ENCODE data around the gene ASIC3.

Gene ASIC3

GRCh38 chr7:151074817-151075661 lies 26.7 kb downstream of the ASIC3 start:
- no peak for DNase-seq

GRCh38 chr7:151075662-151075971 lies 27.3 kb downstream of the ASIC3 start:
- no peak for DNase-seq

- DNase-seq, result no peak
Observed at GRCh38 chr7:151075978-151076426, 27.7 kb downstream of the ASIC3 start.

GRCh38 chr7:151076863-151077704 lies 28.8 kb downstream of the ASIC3 start:
- DNase-seq, result peak in 1 of 3 experiments; percentile 24

GRCh38 chr7:151077705-151078232 lies 29.4 kb downstream of the ASIC3 start:
- DNase-seq, result no peak

GRCh38 chr7:151078233-151079040 lies 30.1 kb downstream of the ASIC3 start:
- DNase-seq, result no peak

- no peak for DNase-seq
Observed at GRCh38 chr7:151079199-151079910, 31.0 kb downstream of the ASIC3 start.

- peak in 2 of 3 experiments; percentile 32 to 66 for DNase-seq
Observed at GRCh38 chr7:151080067-151080521, 31.8 kb downstream of the ASIC3 start.

- DNase-seq, result peak; percentile 95 to 97 (median 96)
Observed at GRCh38 chr7:151080522-151081169, 32.3 kb downstream of the ASIC3 start, which contains the start of gene FASTK. FASTK (minus strand) TSS chr7:151080809; CDS start chr7:151080766, 43 bp downstream.

- DNase-seq, result peak in 2 of 3 experiments; percentile 45 to 54
Observed at GRCh38 chr7:151081170-151082101, 33.1 kb downstream of the ASIC3 start.

GRCh38 chr7:151082141-151083070 lies 34.1 kb downstream of the ASIC3 start:
- peak in 1 of 3 experiments; percentile 43 for DNase-seq

- DNase-seq, result peak; percentile 72 to 84 (median 83)
Observed at GRCh38 chr7:151083071-151083823, 34.9 kb downstream of the ASIC3 start, which contains the start of gene TMUB1. TMUB1 (minus strand) TSS chr7:151083493; CDS start chr7:151082563, 930 bp downstream.

GRCh38 chr7:151083824-151084160 lies 35.5 kb downstream of the ASIC3 start:
- DNase-seq, result no peak

GRCh38 chr7:151085329-151085690 lies 37.0 kb downstream of the ASIC3 start:
- peak in 1 of 3 experiments; percentile 52 for DNase-seq

GRCh38 chr7:151085691-151086620 lies 37.6 kb downstream of the ASIC3 start, which contains the start of gene AGAP3:
AGAP3 (plus strand) TSS chr7:151086475; CDS start chr7:151086742, 267 bp downstream.
- peak; percentile 81 to 94 (median 91) for DNase-seq

- DNase-seq, result peak; percentile 22 to 75 (median 71)
Observed at GRCh38 chr7:151086802-151087244, 38.5 kb downstream of the ASIC3 start.
